Erythroblast (primary cell): ENCODE measurements around the gene WT1.
"Not testable (repeated sequence)": the region's sequence is repeated elsewhere in the genome, so short reads cannot be mapped to it uniquely, and the experiment has no call there.

Source experiments
- DNase-seq, 2 experiments: peaks; one replicate each; lab custom pipeline; 2025; lab: John Stamatoyannopoulos, UW
- GATA1 ChIP-seq: IDR thresholded peaks from 2 replicates; pipeline ENCODE4 v1.6.1; 2011; ENCODE audit warnings: low read depth, mild to moderate bottlenecking, control low read depth, low read length, moderate library complexity
- POLR2A ChIP-seq: IDR thresholded peaks from 2 replicates; pipeline ENCODE4 v1.6.1; 2011; ENCODE audit warnings: mild to moderate bottlenecking, low read length

WT1 gene

GRCh38 chr11:32435511-32435941 is at the start of gene WT1:
Gene WT1, minus strand, starts transcription at chr11:32435539.
- no peak for TF ChIP-seq GATA1
- TF ChIP-seq POLR2A = peak; percentile 40

GRCh38 chr11:32479291-32479690 is 44.0 kb upstream of the WT1 start:
- TF ChIP-seq GATA1 (no peak), POLR2A (no peak)
- DNase-seq = no peak

More at GRCh38 chr11:32435511-32435941, at the start of gene WT1:
- DNase-seq = peak; percentile 13 to 16

GRCh38 chr11:32478277-32478731 is 43.0 kb upstream of the WT1 start:
- no peak for DNase-seq
- no peak for TF ChIP-seq POLR2A
- TF ChIP-seq GATA1 = no peak

GRCh38 chr11:32473282-32473909 is 38.1 kb upstream of the WT1 start:
- TF ChIP-seq GATA1 = no peak
- no peak for TF ChIP-seq POLR2A
- DNase-seq = no peak

- DNase-seq = no peak
- TF ChIP-seq GATA1 = no peak
- TF ChIP-seq POLR2A = no peak
Measured at GRCh38 chr11:32472226-32472625, 36.9 kb upstream of the WT1 start.

GRCh38 chr11:32471544-32471943 is 36.2 kb upstream of the WT1 start:
- DNase-seq = not testable (repeated sequence)

- no peak for TF ChIP-seq POLR2A
- no peak for TF ChIP-seq GATA1
Measured at GRCh38 chr11:32469791-32470190, 34.5 kb upstream of the WT1 start.

GRCh38 chr11:32466279-32466915 is 31.1 kb upstream of the WT1 start:
- no peak for DNase-seq
- TF ChIP-seq GATA1 = no peak
- no peak for TF ChIP-seq POLR2A

More at GRCh38 chr11:32469791-32470190, 34.5 kb upstream of the WT1 start:
- DNase-seq = no peak

GRCh38 chr11:32464078-32464477 is 28.7 kb upstream of the WT1 start:
- no peak for DNase-seq
- no peak for TF ChIP-seq POLR2A
- no peak for TF ChIP-seq GATA1

- no peak for DNase-seq
- TF ChIP-seq GATA1 (no peak), POLR2A (no peak)
Measured at GRCh38 chr11:32462011-32462690, 26.8 kb upstream of the WT1 start.

GRCh38 chr11:32456864-32457263 is 21.5 kb upstream of the WT1 start:
- no peak for DNase-seq
- TF ChIP-seq GATA1 (no peak), POLR2A (no peak)

- no peak for TF ChIP-seq GATA1
- TF ChIP-seq POLR2A = no peak
- no peak for DNase-seq
Measured at GRCh38 chr11:32454993-32455392, 19.7 kb upstream of the WT1 start.

GRCh38 chr11:32451808-32452207 is 16.5 kb upstream of the WT1 start:
- no peak for DNase-seq
- TF ChIP-seq GATA1 (no peak), POLR2A (no peak)

GRCh38 chr11:32450372-32450771 is 15.0 kb upstream of the WT1 start:
- DNase-seq = peak; percentile 81 to 84
- no peak for TF ChIP-seq POLR2A
- TF ChIP-seq GATA1 = no peak

- TF ChIP-seq GATA1 (no peak), POLR2A (no peak)
- peak; percentile 58 to 63 for DNase-seq
Measured at GRCh38 chr11:32448232-32448631, 12.9 kb upstream of the WT1 start.

- DNase-seq = peak; percentile 5 to 51
- TF ChIP-seq GATA1 (no peak), POLR2A (no peak)
Measured at GRCh38 chr11:32447252-32447651, 11.9 kb upstream of the WT1 start.
